HepG2 (cell line): ENCODE measurements around the gene TDRD1. TPM values are rescaled to one million over a fixed set of nuclear protein-coding genes. Genes with fewer than 3 reads are reported as not detected.

Experiments
- ARNT ChIP-seq: fragments of 450-650 bp; IDR thresholded peaks from 2 replicates; pipeline ENCODE4 v1.6.1; 2017
- ASH2L ChIP-seq: fragments of 300-600, 200-600 bp; sonication (generic); IDR thresholded peaks from 2 replicates; pipeline ENCODE4 v1.7.0; 2017; ENCODE audit warnings: low read depth, mild to moderate bottlenecking, moderate library complexity, mixed read lengths, low read length; ENCODE audit not compliant: insufficient read length
- FOXO1 ChIP-seq: sonication (generic); formaldehyde crosslinking; IDR thresholded peaks from 2 replicates; pipeline ENCODE4 v1.4.0; 2020; ENCODE audit warnings: missing genetic modification reagents
- HNRNPUL1 ChIP-seq: fragments of 200-400 bp; formaldehyde crosslinking; IDR thresholded peaks from 2 replicates; pipeline ENCODE4 v1.6.1; 2017; ENCODE audit warnings: low read depth, mild to moderate bottlenecking, low read length, moderate library complexity
- SIN3B ChIP-seq: fragments of 150-350 bp; IDR thresholded peaks from 2 replicates; pipeline ENCODE4 v1.6.1; 2014; ENCODE audit warnings: low read length
- SNAI1 ChIP-seq: sonication (generic); formaldehyde crosslinking; IDR thresholded peaks from 2 replicates; pipeline ENCODE4 v1.5.0; 2020; ENCODE audit warnings: mild to moderate bottlenecking, missing genetic modification reagents, borderline replicate concordance
- SNAPC5 ChIP-seq: sonication (generic); formaldehyde crosslinking; IDR thresholded peaks from 2 replicates; pipeline ENCODE4 v1.8.1; 2023; ENCODE audit warnings: mild to moderate bottlenecking, missing genetic modification reagents, borderline replicate concordance
- TCF7 ChIP-seq: sonication (generic); IDR thresholded peaks from 2 replicates; pipeline ENCODE4 v1.6.1; 2016; ENCODE audit warnings: antibody characterized with exemption, low read depth
- TFAP4 ChIP-seq: sonication (generic); IDR thresholded peaks from 2 replicates; pipeline ENCODE4 v1.6.1; 2016; ENCODE audit warnings: low read depth, borderline replicate concordance
- XRCC5 ChIP-seq: fragments of 200-400 bp; formaldehyde crosslinking; optimal IDR thresholded peaks from 2 replicates; pipeline ENCODE3; 2017; ENCODE audit warnings: mild to moderate bottlenecking, low read length
- ZC3H4 ChIP-seq: sonication (generic); formaldehyde crosslinking; IDR thresholded peaks from 2 replicates; pipeline ENCODE4 v1.4.0; 2020; ENCODE audit warnings: missing genetic modification reagents, borderline replicate concordance
- ZMAT3 ChIP-seq: sonication (generic); formaldehyde crosslinking; conservative IDR thresholded peaks from 2 replicates; pipeline ENCODE4 v1.7.0; 2021; ENCODE audit warnings: missing genetic modification reagents
- ZNF232 ChIP-seq: sonication (generic); formaldehyde crosslinking; IDR thresholded peaks from 2 replicates; pipeline ENCODE4 v1.4.0; 2020; ENCODE audit warnings: missing genetic modification reagents, borderline replicate concordance
- ZNF264 ChIP-seq: sonication (generic); formaldehyde crosslinking; IDR thresholded peaks from 2 replicates; pipeline ENCODE4 v1.4.0; 2020; ENCODE audit warnings: missing genetic modification reagents
- ZNF547 ChIP-seq: sonication (generic); formaldehyde crosslinking; IDR thresholded peaks from 2 replicates; pipeline ENCODE4 v1.5.1; 2020; ENCODE audit warnings: mild to moderate bottlenecking, missing genetic modification reagents
- ZNF552 ChIP-seq: sonication (generic); formaldehyde crosslinking; IDR thresholded peaks from 2 replicates; pipeline ENCODE4 v1.9.0; 2022; ENCODE audit warnings: missing genetic modification reagents, mild to moderate bottlenecking, borderline replicate concordance
- ZNF569 ChIP-seq: sonication (generic); formaldehyde crosslinking; IDR thresholded peaks from 2 replicates; pipeline ENCODE4 v1.5.0; 2020; ENCODE audit warnings: mild to moderate bottlenecking, missing genetic modification reagents, moderate library complexity, borderline replicate concordance
- ZNF619 ChIP-seq: sonication (generic); formaldehyde crosslinking; IDR thresholded peaks from 2 replicates; pipeline ENCODE4 v1.4.0; 2020; ENCODE audit warnings: mild to moderate bottlenecking, missing genetic modification reagents
- ZNF639 ChIP-seq: conservative IDR thresholded peaks from 2 replicates; pipeline ENCODE4 v1.6.1; 2018; ENCODE audit warnings: missing genetic modification reagents
- ZNF749 ChIP-seq: sonication (generic); formaldehyde crosslinking; IDR thresholded peaks from 2 replicates; pipeline ENCODE4 v1.8.0; 2022; ENCODE audit warnings: mild to moderate bottlenecking, missing genetic modification reagents, moderate library complexity, borderline replicate concordance
- ZNF775 ChIP-seq: sonication (generic); formaldehyde crosslinking; IDR thresholded peaks from 2 replicates; pipeline ENCODE4 v1.4.0; 2020; ENCODE audit warnings: missing genetic modification reagents, mild to moderate bottlenecking, moderate library complexity, borderline replicate concordance
- ZNF776 ChIP-seq: sonication (generic); formaldehyde crosslinking; IDR thresholded peaks from 2 replicates; pipeline ENCODE4 v1.4.0; 2020; ENCODE audit warnings: mild to moderate bottlenecking, missing genetic modification reagents
- polyA plus RNA-seq, 8 experiments: library from polyadenylated mRNA; depleted of rRNA in 3 of 8; stranded (reverse) in 7 of 8; unstranded in 1 of 8; fragments of >200 nt; fragmentation: Illumina TruSeq in 4 of 8; extraction: Trizol in 4 of 8; gene quantifications; 2 replicates each; pipeline versions ENCODE4 v1.2.1 to v1.2.3, GENCODE V29; 2011 to 2016; ENCODE audit warnings: low read depth in 4 of 8, missing spikeins in 1 of 8, mixed read lengths in 1 of 8; ENCODE audit not compliant: insufficient read depth in 1 of 8
- total RNA-seq, 5 experiments: library from RNA; depleted of rRNA; stranded (reverse); fragments of >200 nt; fragmentation: Illumina TruSeq; extraction: Trizol; gene quantifications; 2 replicates each; pipeline ENCODE4 v1.2.3, GENCODE V29; 2016; ENCODE audit warnings: low read depth in 1 of 5
- TF ChIP-seq, protein P1 (sequence below): IDR thresholded peaks from 2 replicates; pipeline ENCODE4 v1.6.1; 2016; ENCODE audit warnings: missing compliant biosample characterization, missing genetic modification reagents, borderline replicate concordance
- TF ChIP-seq, protein P2 (sequence below): sonication (generic); formaldehyde crosslinking; IDR thresholded peaks from 2 replicates; pipeline ENCODE4 v1.5.0; 2020; ENCODE audit warnings: mild to moderate bottlenecking, missing genetic modification reagents
- TF ChIP-seq, protein P3 (sequence below): sonication (generic); formaldehyde crosslinking; IDR thresholded peaks from 2 replicates; pipeline ENCODE4 v1.4.0; 2020; ENCODE audit warnings: missing genetic modification reagents

The TDRD1 gene
- total and polyA plus RNA-seq, 2 of the 13 experiments (the other 11 are each of a cell fraction or from before 2014, with no cell fraction given) = not detected

DNA sequence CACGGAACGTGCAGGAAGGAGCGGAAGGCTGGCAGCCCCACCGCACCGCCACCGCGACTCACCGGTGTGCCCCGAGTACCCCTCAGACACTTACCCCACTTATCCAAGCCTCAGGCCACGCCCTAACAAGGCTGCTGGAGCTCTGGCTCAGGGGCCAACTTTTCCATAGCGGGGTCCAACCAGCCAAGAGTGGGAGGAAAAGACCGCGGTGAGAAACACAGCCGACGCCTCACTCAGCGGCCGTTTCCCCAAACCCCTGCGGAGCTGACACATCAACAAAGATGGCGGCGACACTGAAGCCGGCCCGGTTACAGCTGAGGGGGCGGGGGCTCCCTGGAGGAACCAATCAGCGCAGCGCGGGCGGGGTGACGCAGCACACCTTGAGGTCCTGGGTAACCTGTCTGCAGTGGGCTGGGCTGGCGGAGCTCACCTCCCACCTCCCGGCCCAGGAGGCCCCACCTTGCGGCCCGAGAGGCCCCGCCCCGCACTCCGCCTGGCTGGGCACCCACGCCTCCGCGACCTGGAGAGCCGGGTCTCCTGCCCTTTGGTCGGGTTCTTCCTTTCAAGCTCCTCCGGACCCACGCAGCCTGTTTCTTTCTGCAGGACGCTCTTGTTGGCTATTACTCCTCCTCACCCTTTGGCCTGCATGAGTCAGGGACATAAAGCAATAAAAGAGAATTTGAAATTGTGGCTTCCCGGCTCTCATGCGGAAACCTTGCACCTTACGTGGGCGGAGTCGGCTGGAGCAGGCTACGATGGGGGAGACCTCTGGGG is 5.0 kb upstream of the TDRD1 start, which contains the start of gene CCDC186 (continued):
- TF ChIP-seq TFAP4 (peak; percentile 97), ZC3H4 (CRISPR knock-in tag) (0 out of 2 replicates have a peak, but pooled peaks have one; percentile 53), ASH2L (peak; percentile 73), SIN3B (no peak), SNAPC5 (CRISPR knock-in tag) (no peak), ZNF232 (CRISPR knock-in tag) (no peak), ARNT (no peak), ZNF776 (CRISPR knock-in tag) (no peak), ZNF264 (no peak), ZNF552 (CRISPR knock-in tag) (0 out of 2 replicates have a peak, but pooled peaks have one; percentile 54), ZMAT3 (CRISPR knock-in tag) (0 out of 2 replicates have a peak, but pooled peaks have one; percentile 42), ZNF749 (CRISPR knock-in tag) (no peak; the same call in 1 of the 2 replicates), ZNF619 (CRISPR knock-in tag) (no peak), XRCC5 (no peak), HNRNPUL1 (no peak), SNAI1 (no peak), TCF7 (no peak; the same call in 1 of the 2 replicates), ZNF639 (no peak), ZNF775 (CRISPR knock-in tag) (no peak), ZNF569 (CRISPR knock-in tag) (no peak), ZNF547 (CRISPR knock-in tag) (no peak), FOXO1 (CRISPR knock-in tag) (no peak)
- TF ChIP-seq, protein P1, sequence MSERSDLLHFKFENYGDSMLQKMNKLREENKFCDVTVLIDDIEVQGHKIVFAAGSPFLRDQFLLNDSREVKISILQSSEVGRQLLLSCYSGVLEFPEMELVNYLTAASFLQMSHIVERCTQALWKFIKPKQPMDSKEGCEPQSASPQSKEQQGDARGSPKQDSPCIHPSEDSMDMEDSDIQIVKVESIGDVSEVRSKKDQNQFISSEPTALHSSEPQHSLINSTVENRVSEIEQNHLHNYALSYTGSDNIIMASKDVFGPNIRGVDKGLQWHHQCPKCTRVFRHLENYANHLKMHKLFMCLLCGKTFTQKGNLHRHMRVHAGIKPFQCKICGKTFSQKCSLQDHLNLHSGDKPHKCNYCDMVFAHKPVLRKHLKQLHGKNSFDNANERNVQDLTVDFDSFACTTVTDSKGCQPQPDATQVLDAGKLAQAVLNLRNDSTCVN (CRISPR knock-in tag) = no peak
- TF ChIP-seq, protein P2, sequence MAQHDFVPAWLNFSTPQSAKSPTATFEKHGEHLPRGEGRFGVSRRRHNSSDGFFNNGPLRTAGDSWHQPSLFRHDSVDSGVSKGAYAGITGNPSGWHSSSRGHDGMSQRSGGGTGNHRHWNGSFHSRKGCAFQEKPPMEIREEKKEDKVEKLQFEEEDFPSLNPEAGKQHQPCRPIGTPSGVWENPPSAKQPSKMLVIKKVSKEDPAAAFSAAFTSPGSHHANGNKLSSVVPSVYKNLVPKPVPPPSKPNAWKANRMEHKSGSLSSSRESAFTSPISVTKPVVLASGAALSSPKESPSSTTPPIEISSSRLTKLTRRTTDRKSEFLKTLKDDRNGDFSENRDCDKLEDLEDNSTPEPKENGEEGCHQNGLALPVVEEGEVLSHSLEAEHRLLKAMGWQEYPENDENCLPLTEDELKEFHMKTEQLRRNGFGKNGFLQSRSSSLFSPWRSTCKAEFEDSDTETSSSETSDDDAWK (CRISPR knock-in tag) = no peak
- TF ChIP-seq, protein P3, sequence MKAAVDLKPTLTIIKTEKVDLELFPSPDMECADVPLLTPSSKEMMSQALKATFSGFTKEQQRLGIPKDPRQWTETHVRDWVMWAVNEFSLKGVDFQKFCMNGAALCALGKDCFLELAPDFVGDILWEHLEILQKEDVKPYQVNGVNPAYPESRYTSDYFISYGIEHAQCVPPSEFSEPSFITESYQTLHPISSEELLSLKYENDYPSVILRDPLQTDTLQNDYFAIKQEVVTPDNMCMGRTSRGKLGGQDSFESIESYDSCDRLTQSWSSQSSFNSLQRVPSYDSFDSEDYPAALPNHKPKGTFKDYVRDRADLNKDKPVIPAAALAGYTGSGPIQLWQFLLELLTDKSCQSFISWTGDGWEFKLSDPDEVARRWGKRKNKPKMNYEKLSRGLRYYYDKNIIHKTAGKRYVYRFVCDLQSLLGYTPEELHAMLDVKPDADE = no peak
